Panc1 (cell line): ENCODE results near the gene TMEM253. TPM values are rescaled to one million over a fixed set of nuclear protein-coding genes. Genes with fewer than 3 reads are reported as not detected.

Source experiments
- ATAC-seq: fragments of 200-7000 bp; cut with Tn5 transposase; 2 replicates; pipeline ENCODE4 v1.9.1; 2020; ENCODE audit warnings: mild to moderate bottlenecking, moderate library complexity
- BruUV-seq: library from RNA; stranded (reverse); fragments of 400-500 nt; replicated peaks from 2 replicates; lab custom pipeline; 2021; lab: Mats Ljungman, UMichigan
- CTCF ChIA-PET: fragments of 300-600 bp; sonication (Branson Sonifier 250); formaldehyde crosslinking; loops from one replicate; lab custom pipeline; 2022; ENCODE audit warnings: antibody characterized with exemption; lab: Charles Lee
- POLR2A ChIA-PET: fragments of 300-600 bp; sonication (Branson Sonifier 250); formaldehyde crosslinking; loops from one replicate; lab custom pipeline; 2022; ENCODE audit warnings: antibody characterized with exemption; lab: Charles Lee
- DNase-seq: peaks from one replicate; pipeline ENCODE4 v3.0.0-alpha.2; 2010; ENCODE audit warnings: low read depth, low spot score
- H3K27ac ChIP-seq: 2 replicates; pipeline ENCODE4 v1.5.1; 2011; ENCODE audit warnings: mild to moderate bottlenecking, low read length, inconsistent platforms
- H3K27me3 ChIP-seq: fragments of 200-500 bp; sonication (Bioruptor generic); 2 replicates; pipeline ENCODE4 v1.6.0; 2014; ENCODE audit warnings: low read length, inconsistent platforms; ENCODE audit not compliant: control insufficient read depth, insufficient read depth
- H3K36me3 ChIP-seq: fragments of 200-500 bp; sonication (Bioruptor generic); 2 replicates; pipeline ENCODE4 v1.5.1; 2014; ENCODE audit warnings: inconsistent platforms, mild to moderate bottlenecking, low read length, moderate library complexity; ENCODE audit not compliant: control insufficient read depth, insufficient read depth
- H3K4me1 ChIP-seq: 2 replicates; pipeline ENCODE4 v1.5.1; 2011; ENCODE audit warnings: inconsistent platforms, mild to moderate bottlenecking, low read length, moderate library complexity; ENCODE audit not compliant: control insufficient read depth, insufficient read depth
- H3K4me3 ChIP-seq, 2 experiments: 2 replicates each; pipeline ENCODE4 v1.5.1; 2011 to 2012; ENCODE audit warnings: low read depth in 2 of 2, low read length in 2 of 2, mild to moderate bottlenecking in 2 of 2, inconsistent platforms in 1 of 2, moderate library complexity in 1 of 2
- H3K9me3 ChIP-seq: fragments of 200-500 bp; sonication (Bioruptor generic); 2 replicates; pipeline ENCODE4 v1.5.1; 2014; ENCODE audit warnings: low read depth, mild to moderate bottlenecking, inconsistent platforms, low read length, moderate library complexity; ENCODE audit not compliant: control insufficient read depth, insufficient read depth
- CTCF ChIP-seq: fragments of 450-650 bp; IDR thresholded peaks from 2 replicates; pipeline ENCODE4 v1.5.1; 2017; ENCODE audit warnings: mild to moderate bottlenecking
- POLR2AphosphoS5 ChIP-seq: IDR thresholded peaks from 2 replicates; pipeline ENCODE4 v1.6.1; 2012; ENCODE audit warnings: mild to moderate bottlenecking, low read depth, low read length, moderate library complexity
- REST ChIP-seq, 2 experiments: IDR thresholded peaks; 2 replicates each; pipeline ENCODE4 v1.6.1; 2011 to 2012; ENCODE audit warnings: low read depth in 2 of 2, control low read depth in 1 of 2, low read length in 1 of 2, mild to moderate bottlenecking in 1 of 2, moderate library complexity in 1 of 2; ENCODE audit not compliant: insufficient read depth in 1 of 2
- SIN3A ChIP-seq: IDR thresholded peaks from 2 replicates; pipeline ENCODE4 v1.6.1; 2012; ENCODE audit warnings: low read depth, mild to moderate bottlenecking, low read length, moderate library complexity, borderline replicate concordance; ENCODE audit not compliant: insufficient read depth
- TCF7L2 ChIP-seq: IDR thresholded peaks from 2 replicates; pipeline ENCODE4 v1.6.1; 2011; ENCODE audit warnings: mild to moderate bottlenecking, low read depth, low read length, inconsistent platforms
- in situ Hi-C: cut with HindIII; loops from 2 replicates; pipeline ENCODE4 v1.10.0; 2016; ENCODE audit warnings: low sequenced_read_pairs, low pct_unique_long_range_greater_than_20kb
- intact Hi-C: fragments of 100-400 bp; cut with micrococcal nuclease; formaldehyde crosslinking; loops from one replicate; pipeline ENCODE4 v1.10.0; 2022; ENCODE audit not compliant: unreplicated experiment
- total RNA-seq: library from RNA; stranded (reverse); gene quantifications from one replicate; pipeline ENCODE4 v1.2.1, GENCODE V29; 2021; ENCODE audit not compliant: unreplicated experiment

The TMEM253 gene
- total RNA-seq, 1 experiment from 2014 or later, result 0.33 TPM

GRCh38 chr14:21090940-21091663, 9.8 kb upstream of the TMEM253 start:
- CTCF ChIA-PET, result interaction anchor here (0.8 to 2.9 kb wide), 5 partner anchors 14 to 77 kb away, joined by 3 to 18 read pairs (median 6); partner anchors contain the start of gene ARHGEF40
- H3K4me1 ChIP-seq, result no peaks in the 10 kb centered on the region; the same call in 1 of the 2 replicates
- DNase-seq (no peak), ATAC-seq (no peak)
- BruUV-seq, result no TSS peak
- no peak overlapping the region for H3K4me3 ChIP-seq
- in situ Hi-C loops, result no loop called here
- H3K27me3 ChIP-seq, result no peaks in the 10 kb centered on the region
- POLR2A ChIA-PET, result no interaction called here
- H3K27ac ChIP-seq, result no peak overlapping the region
- TF ChIP-seq SIN3A, result no peak
- TF ChIP-seq POLR2AphosphoS5, result no peak
- TF ChIP-seq TCF7L2, result no peak
- TF ChIP-seq CTCF, result no peak
- TF ChIP-seq REST (IDR thresholded peaks at IDR 0.05; ENCODE audit: insufficient read depth in 1 of 2, low read depth in 2 of 2, low read length in 1 of 2), result no peak
- intact Hi-C loops, result no loop called here
- no peaks in the 10 kb centered on the region for H3K9me3 ChIP-seq
- H3K36me3 ChIP-seq, result no peaks in the 10 kb centered on the region

GRCh38 chr14:21091821-21092272, 9.0 kb upstream of the TMEM253 start:
- BruUV-seq, result no TSS peak
- in situ Hi-C loops, result no loop called here
- H3K27me3 ChIP-seq, result no peaks in the 10 kb centered on the region
- no peak overlapping the region for H3K4me3 ChIP-seq
- no peaks in the 10 kb centered on the region for H3K36me3 ChIP-seq
- no peaks in the 10 kb centered on the region for H3K9me3 ChIP-seq
- intact Hi-C loops, result loop anchor here (1.0 kb wide), 1 partner anchor 24 kb away; no protein-coding TSS in a partner anchor
- ATAC-seq, result no peak
- H3K27ac ChIP-seq, result no peak overlapping the region
- TF ChIP-seq SIN3A, result no peak
- TF ChIP-seq POLR2AphosphoS5, result no peak
- TF ChIP-seq REST (IDR thresholded peaks at IDR 0.05; ENCODE audit: insufficient read depth in 1 of 2, low read depth in 2 of 2, low read length in 1 of 2), result no peak
- no peak for TF ChIP-seq CTCF
- no peak for TF ChIP-seq TCF7L2
- H3K4me1 ChIP-seq, result peaks cover 4% of the 10 kb centered on the region; the same call in 1 of the 2 replicates
- no peak for DNase-seq
- CTCF ChIA-PET, result interaction anchor here (0.9 to 2.9 kb wide), 5 partner anchors 11 to 77 kb away, joined by 3 to 18 read pairs (median 5); partner anchors contain the start of gene ARHGEF40
- POLR2A ChIA-PET, result no interaction called here
